Activated CD4-positive, CD25-positive, alpha-beta regulatory T cell treated with anti-CD3 and anti-CD28 coated beads, Interleukin-2, amount 50 U/mL, for 16 hours (primary cell): Measurements from ENCODE around the gene PDIA5.
"Not testable (repeated sequence)": the region's sequence is repeated elsewhere in the genome, so short reads cannot be mapped to it uniquely, and the experiment has no call there.

Experiments used
- DNase-seq: peaks from one replicate; pipeline ENCODE4 v3.0.0-alpha.2; 2020; ENCODE audit warnings: low read depth, low spot score

The PDIA5 gene

GRCh38 chr3:123092243-123092642, 25.4 kb downstream of the PDIA5 start:
- no peak for DNase-seq

- no peak for DNase-seq
Observed at GRCh38 chr3:123093696-123094095, 26.9 kb downstream of the PDIA5 start.

GRCh38 chr3:123094516-123095313, 27.9 kb downstream of the PDIA5 start:
- DNase-seq: no peak

GRCh38 chr3:123096126-123096525, 29.3 kb downstream of the PDIA5 start:
- no peak for DNase-seq

GRCh38 chr3:123096731-123097130, 29.9 kb downstream of the PDIA5 start:
- no peak for DNase-seq

GRCh38 chr3:123098426-123099330, 31.9 kb downstream of the PDIA5 start:
- DNase-seq: no peak

GRCh38 chr3:123099331-123100192, 32.7 kb downstream of the PDIA5 start:
- no peak for DNase-seq

DNA sequence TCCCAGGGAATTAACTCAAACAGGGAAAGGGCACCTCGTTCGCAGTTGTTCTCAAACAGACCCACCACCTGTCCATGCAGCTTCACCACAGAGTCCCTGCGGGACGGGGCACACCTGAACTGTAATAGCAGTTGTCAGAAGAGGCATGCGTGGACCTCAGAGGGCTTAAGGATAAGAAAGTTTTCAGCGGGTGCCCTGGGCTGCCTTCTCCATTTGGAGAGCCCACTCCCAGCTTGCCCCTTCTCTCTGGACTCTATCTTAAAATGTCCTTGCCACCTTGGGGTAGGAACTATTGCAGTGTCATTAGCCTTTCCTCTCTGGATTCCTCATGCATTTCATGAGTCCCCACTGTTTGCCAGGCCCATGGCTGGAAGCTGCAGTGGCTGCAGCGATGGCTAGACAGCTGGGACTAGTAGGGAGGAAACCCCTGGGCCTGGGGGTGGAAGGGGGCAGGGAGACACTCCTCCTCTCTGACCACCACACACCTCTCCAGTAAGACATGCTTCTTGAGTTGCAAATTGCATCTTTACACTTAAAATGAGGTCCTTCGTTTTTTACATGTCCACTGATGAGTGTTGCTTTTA, 33.5 kb downstream of the PDIA5 start:
- DNase-seq: no peak

DNA sequence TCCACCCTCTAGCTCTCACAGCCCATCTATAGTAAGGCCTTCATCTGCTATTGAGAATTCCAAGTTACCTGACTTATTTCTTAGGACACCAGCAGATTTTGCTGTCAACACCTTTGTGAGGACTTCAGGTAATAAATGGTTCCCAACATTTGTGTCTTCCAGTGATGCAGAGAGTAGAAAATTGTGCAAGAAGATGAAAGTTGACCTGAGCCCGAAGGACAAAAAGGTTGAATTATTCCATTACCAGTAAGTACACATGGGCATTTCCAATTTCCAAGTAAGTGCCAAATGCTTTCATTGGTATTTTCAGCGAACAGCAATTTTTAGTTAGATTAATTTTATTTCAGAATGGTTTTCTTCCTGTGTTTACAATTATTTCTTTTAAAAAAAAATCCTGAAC, 35.4 kb downstream of the PDIA5 start:
- DNase-seq: no peak

GRCh38 chr3:123102826-123103225, 36.0 kb downstream of the PDIA5 start:
- no peak for DNase-seq

GRCh38 chr3:123104550-123104949, 37.7 kb downstream of the PDIA5 start:
- no peak for DNase-seq

DNA sequence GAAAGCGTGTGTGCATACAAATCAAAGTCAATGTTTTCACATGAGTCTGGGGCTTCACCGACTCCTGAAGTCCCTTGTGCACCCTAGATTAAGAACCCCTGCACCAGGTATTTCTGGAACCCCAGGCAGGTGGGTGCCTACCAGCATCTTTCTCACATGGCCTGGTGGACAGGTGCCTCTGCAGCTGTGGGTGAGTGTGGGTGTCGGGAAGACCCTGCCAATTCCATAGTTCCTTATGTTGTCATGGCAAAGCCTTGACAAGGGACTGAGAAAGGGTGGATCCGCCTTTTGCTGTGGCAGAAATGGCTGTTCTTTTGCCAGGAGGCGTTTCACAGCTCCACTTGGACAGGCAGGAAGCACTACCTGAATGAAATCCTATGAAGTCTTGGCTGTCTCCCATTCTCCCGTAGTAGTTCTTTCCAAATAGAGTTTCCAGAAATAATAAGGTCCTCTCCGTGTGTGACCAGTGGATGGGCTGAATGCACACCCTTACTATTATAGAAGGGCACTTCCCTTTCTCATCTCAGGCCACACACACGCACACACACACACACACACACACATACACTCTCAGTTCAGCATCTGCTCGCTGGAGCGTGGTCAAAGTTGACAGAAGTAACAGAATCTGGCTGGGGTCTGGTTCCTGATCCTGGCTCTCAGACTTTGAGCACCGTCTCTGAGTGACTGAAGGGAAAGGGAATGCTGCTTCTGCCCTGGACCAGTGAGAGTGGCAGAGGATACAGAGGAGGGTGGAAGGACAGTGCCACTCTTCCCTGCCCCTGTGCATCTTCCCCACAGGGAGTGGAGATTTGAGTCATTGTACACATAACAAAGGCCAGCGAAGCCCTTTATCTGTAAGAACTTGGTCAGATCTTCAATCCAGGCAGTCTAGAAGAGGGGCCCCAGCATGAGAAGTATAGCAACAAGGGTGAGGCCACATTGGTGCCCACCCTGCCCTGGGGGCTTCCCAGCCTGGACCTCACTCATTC, 38.7 kb downstream of the PDIA5 start:
- no peak for DNase-seq

DNA sequence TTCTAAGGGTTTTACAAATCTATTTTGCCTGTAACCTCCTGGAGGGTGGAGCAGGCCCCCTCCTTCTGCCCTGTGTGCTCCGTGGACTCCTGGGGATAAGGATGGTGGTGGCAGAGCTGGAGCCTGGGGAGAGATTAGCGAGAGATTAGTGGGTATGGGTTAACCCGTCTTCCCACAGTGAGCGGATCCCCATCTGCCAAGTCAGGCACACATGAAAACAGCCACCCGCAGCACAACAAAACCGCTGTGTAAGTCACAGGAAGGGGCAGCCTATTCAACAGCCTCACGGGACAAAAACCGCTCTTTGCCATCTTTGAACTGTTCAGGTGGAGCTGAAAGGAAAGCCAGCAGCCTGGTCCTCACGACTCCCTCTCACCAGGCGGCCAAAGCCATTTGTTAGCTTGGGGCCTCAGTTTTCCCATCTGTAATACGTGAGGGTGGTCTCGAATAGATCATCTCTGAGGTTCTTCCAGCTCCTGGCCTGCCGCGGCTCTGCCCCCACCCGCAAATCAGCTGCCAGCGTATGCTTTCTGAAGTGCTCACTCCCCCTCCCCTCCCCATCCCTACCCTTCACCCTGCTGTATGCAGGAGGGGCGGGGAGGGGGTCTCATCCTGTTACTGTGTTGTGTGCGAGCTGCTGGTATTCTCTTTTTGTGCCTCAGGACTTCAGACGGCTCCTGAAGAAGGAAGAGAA, 43.6 kb downstream of the PDIA5 start:
- DNase-seq: no peak

DNA sequence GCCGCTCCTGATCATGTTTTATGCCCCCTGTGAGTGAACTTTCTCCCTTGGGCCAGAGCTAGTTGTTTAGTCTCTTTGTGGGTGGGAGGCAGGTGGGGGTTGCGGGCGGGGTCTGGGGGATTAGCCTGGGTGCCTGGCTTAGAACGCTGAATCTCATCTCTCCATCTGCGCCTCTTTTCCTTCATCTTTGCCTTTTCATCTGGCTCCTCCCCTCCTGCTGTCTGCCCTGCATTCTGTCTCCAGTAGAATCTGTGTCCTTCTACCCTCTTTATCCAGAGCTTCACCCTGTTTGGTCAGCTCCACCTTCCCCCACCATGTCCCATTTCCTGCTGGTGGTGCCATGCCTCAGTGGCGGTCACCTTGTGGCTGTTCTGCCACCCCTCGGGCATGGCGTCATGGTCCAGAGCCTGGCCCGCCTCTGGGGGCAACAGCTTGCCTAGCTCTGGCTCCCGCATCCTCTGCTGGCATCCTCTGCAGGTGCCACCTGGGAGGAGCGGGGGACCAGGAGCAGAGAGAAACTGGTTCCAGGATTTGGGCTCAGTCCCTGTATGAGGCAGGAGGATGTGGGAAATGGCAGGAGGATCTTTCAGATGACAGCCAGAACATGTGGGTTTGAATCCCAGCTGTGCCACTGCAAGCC, 44.3 kb downstream of the PDIA5 start:
- DNase-seq: no peak

- DNase-seq: no peak
Observed at GRCh38 chr3:123111640-123112039, 44.8 kb downstream of the PDIA5 start.

- DNase-seq: no peak
Observed at GRCh38 chr3:123112232-123112631, 45.4 kb downstream of the PDIA5 start.

DNA sequence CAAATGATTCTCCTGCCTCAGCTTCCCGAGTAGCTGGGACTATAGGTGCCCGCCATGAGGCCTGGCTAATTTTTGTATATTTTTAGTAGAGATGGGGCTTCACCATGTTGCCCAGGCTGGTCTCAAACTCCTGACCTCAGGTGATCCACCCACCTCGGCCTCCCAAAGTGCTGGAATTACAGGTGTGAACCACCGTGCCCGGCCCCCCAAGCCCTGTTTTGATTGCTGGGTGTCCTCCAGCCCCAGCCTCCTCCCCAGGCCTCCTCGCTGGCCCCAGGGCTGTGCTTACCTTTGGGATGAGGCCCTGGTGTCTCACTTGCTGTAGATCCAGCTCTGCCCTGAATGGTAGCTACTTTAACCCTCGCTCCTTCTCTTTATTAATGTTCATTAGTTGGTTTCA, 45.8 kb downstream of the PDIA5 start:
- not testable (repeated sequence) for DNase-seq

GRCh38 chr3:123113889-123114450, 47.1 kb downstream of the PDIA5 start:
- no peak for DNase-seq

GRCh38 chr3:123116116-123116515, 49.3 kb downstream of the PDIA5 start:
- no peak for DNase-seq
